CD4-positive, CD25-positive, alpha-beta regulatory T cell (primary cell): ENCODE data around the gene SLC6A7. TPM values are rescaled to one million over a fixed set of nuclear protein-coding genes. Genes with fewer than 3 reads are reported as not detected.

Experiments used
- ATAC-seq, 2 donors: fragments of 150-1000 bp; cut with Tn5 transposase; one replicate each; pipeline ENCODE4 v1.10.0; 2021; ENCODE audit warnings: low read depth in 2 of 2, moderate number of reproducible peaks in 2 of 2, moderate library complexity in 1 of 2
- DNase-seq, 3 donors: peaks; one replicate each; pipeline versions ENCODE4 v3.0.0 to v3.0.0-alpha.2; 2012 to 2022; ENCODE audit warnings: mixed read lengths in 1 of 3
- H3K27ac ChIP-seq: one replicate; pipeline ENCODE4 v1.7.0; 2013; ENCODE audit warnings: mild to moderate bottlenecking, low read length; ENCODE audit not compliant: insufficient read depth, poor library complexity, severe bottlenecking
- H3K27me3 ChIP-seq: one replicate; pipeline ENCODE4 v1.7.0; 2013; ENCODE audit warnings: low read length; ENCODE audit not compliant: control insufficient read depth, insufficient read depth
- H3K36me3 ChIP-seq: one replicate; pipeline ENCODE4 v1.7.0; 2013; ENCODE audit warnings: mild to moderate bottlenecking, low read length, moderate library complexity; ENCODE audit not compliant: control insufficient read depth, insufficient read depth
- H3K4me1 ChIP-seq: 2 replicates; pipeline ENCODE4 v1.7.0; 2013; ENCODE audit warnings: mild to moderate bottlenecking, low read length; ENCODE audit not compliant: insufficient read depth, control insufficient read depth, poor library complexity, severe bottlenecking
- H3K4me3 ChIP-seq: one replicate; pipeline ENCODE4 v1.7.0; 2013; ENCODE audit warnings: low read depth, mild to moderate bottlenecking, low read length, moderate library complexity
- H3K9me3 ChIP-seq, 2 experiments: 1 replicate in 1 of 2; 2 replicates in 1 of 2; pipeline ENCODE4 v1.7.0; 2013; ENCODE audit warnings: low read length in 2 of 2, mild to moderate bottlenecking in 1 of 2, moderate library complexity in 1 of 2; ENCODE audit not compliant: control insufficient read depth in 2 of 2
- H3K27ac Mint-ChIP-seq, 3 donors: one replicate each; pipeline ENCODE4 v1.8.0; 2020 to 2022; ENCODE audit warnings: mild to moderate bottlenecking in 3 of 3, mixed read lengths in 3 of 3, moderate library complexity in 2 of 3
- H3K27me3 Mint-ChIP-seq: one replicate; pipeline ENCODE4 v1.8.0; 2022; ENCODE audit warnings: mild to moderate bottlenecking, mixed read lengths
- H3K36me3 Mint-ChIP-seq: one replicate; pipeline ENCODE4 v1.8.0; 2020; ENCODE audit warnings: mixed read lengths
- H3K4me1 Mint-ChIP-seq, 4 donors: one replicate each; pipeline ENCODE4 v1.8.0; 2020 to 2022; ENCODE audit warnings: mixed read lengths in 4 of 4, mild to moderate bottlenecking in 1 of 4
- H3K4me3 Mint-ChIP-seq, 4 donors: one replicate each; pipeline ENCODE4 v1.8.0; 2020 to 2022; ENCODE audit warnings: mild to moderate bottlenecking in 4 of 4, mixed read lengths in 4 of 4, moderate library complexity in 3 of 4
- H3K9me3 Mint-ChIP-seq, 7 donors: one replicate each; pipeline ENCODE4 v1.8.0; 2020 to 2022; ENCODE audit warnings: mixed read lengths in 7 of 7, mild to moderate bottlenecking in 3 of 7, moderate library complexity in 2 of 7
- polyA plus RNA-seq, 4 donors: library from polyadenylated mRNA; unstranded; fragments of 300-500 nt; fragmentation: Illumina TruSeq; gene quantifications; one replicate each; pipeline ENCODE4 v1.2.3, GENCODE V29; 2021
- total RNA-seq: library from RNA; stranded (reverse); gene quantifications from one replicate; pipeline ENCODE4 v1.2.3, GENCODE V29; 2022

SLC6A7 gene
- total and polyA plus RNA-seq, 5 donors from 2014 or later = not detected

DNA sequence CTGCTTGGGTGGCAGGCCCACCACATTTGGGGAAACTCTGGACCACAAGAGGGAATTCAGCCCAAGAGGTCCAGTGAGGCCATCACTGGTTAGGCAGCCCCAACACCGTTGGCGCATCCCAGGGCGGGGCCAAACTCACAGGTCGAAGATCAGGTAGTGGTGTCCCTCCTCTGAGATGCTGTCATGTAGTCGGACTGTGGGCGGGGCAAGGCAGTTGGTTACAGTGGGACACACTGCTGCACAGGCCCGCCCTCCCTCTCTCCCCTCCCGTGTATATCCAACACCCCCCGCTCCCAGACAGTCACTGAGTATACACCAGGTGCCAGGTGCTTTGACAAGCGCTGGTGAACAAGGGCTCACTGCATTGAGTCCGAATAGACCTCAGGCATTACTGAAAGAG is 67.6 kb downstream of the SLC6A7 start:
- no peak for ATAC-seq
- Mint-ChIP-seq H3K4me3 (no peak overlapping the region), H3K4me1 (no peaks in the 10 kb centered on the region), H3K36me3 (no peaks in the 10 kb centered on the region), H3K27ac (no peak overlapping the region), H3K27me3 (peaks cover 4% of the 10 kb centered on the region), H3K9me3 (peaks cover 0 to 2% (median 0%) of the 10 kb centered on the region in 7 donors)
- Histone ChIP-seq H3K4me1 (no peaks in the 10 kb centered on the region), H3K4me3 (no peak overlapping the region), H3K36me3 (no peaks in the 10 kb centered on the region), H3K27ac (no peak overlapping the region), H3K9me3 (no peaks in the 10 kb centered on the region), H3K27me3 (no peaks in the 10 kb centered on the region)
- no peak for DNase-seq

- H3K27me3 ChIP-seq = no peaks in the 10 kb centered on the region
- Mint-ChIP-seq H3K4me3 (no peak overlapping the region), H3K36me3 (no peaks in the 10 kb centered on the region), H3K27me3 (peaks cover 4% of the 10 kb centered on the region), H3K27ac (no peak overlapping the region), H3K9me3 (peaks cover 0 to 2% (median 0%) of the 10 kb centered on the region in 7 donors), H3K4me1 (no peaks in the 10 kb centered on the region)
- H3K36me3 ChIP-seq = no peaks in the 10 kb centered on the region
- H3K27ac ChIP-seq = no peak overlapping the region
- DNase-seq (peak in 1 of 3 donors; percentile 3), ATAC-seq (no peak)
- no peaks in the 10 kb centered on the region for H3K9me3 ChIP-seq
- H3K4me1 ChIP-seq = no peaks in the 10 kb centered on the region
- H3K4me3 ChIP-seq = no peak overlapping the region
These were observed 68.3 kb downstream of the SLC6A7 start for GRCh38 chr5:150258130-150258529.

Other genes starting within 250 kb of the SLC6A7 start
- gene PDE6A, start 245.3 kb upstream of the SLC6A7 start, total RNA-seq = not detected
- not detected for gene PDE6A, start 245.3 kb upstream of the SLC6A7 start, polyA plus RNA-seq
- gene SLC26A2, start 229.3 kb upstream of the SLC6A7 start, total RNA-seq = 6.7 TPM
- 1 to 10 TPM; 2.7 to 6.0 (median 3.6) TPM for gene SLC26A2, start 229.3 kb upstream of the SLC6A7 start, polyA plus RNA-seq
- gene TIGD6, start 189.4 kb upstream of the SLC6A7 start, total RNA-seq = 2.8 TPM
- 1 to 10 TPM; 2.4 to 3.5 (median 3.0) TPM for gene TIGD6, start 189.4 kb upstream of the SLC6A7 start, polyA plus RNA-seq
- gene HMGXB3, start 189.3 kb upstream of the SLC6A7 start, total RNA-seq = 51.5 TPM
- 10 to 100 TPM; 11.0 to 13.1 (median 12.5) TPM for gene HMGXB3, start 189.3 kb upstream of the SLC6A7 start, polyA plus RNA-seq
- not detected for gene CSF1R, start 103.5 kb upstream of the SLC6A7 start, total RNA-seq
- 1 to 10 TPM in 2 of 4 donors, under 1 TPM in 2; 0.60 to 1.2 (median 0.97) TPM for gene CSF1R, start 103.5 kb upstream of the SLC6A7 start, polyA plus RNA-seq
- not detected for gene PDGFRB, start 34.2 kb upstream of the SLC6A7 start, total RNA-seq
- gene PDGFRB, start 34.2 kb upstream of the SLC6A7 start, polyA plus RNA-seq = under 1 TPM in 1 of 4 donors, not detected in 3; 0.03 TPM
- gene CDX1, start 23.3 kb upstream of the SLC6A7 start, total RNA-seq = not detected
- gene CDX1, start 23.3 kb upstream of the SLC6A7 start, polyA plus RNA-seq = not detected
- gene CAMK2A, start 99.7 kb downstream of the SLC6A7 start, total RNA-seq = not detected
- gene CAMK2A, start 99.7 kb downstream of the SLC6A7 start, polyA plus RNA-seq = not detected
- gene ARSI, start 112.8 kb downstream of the SLC6A7 start, total RNA-seq = not detected
- gene ARSI, start 112.8 kb downstream of the SLC6A7 start, polyA plus RNA-seq = not detected
- 58.3 TPM for gene TCOF1, start 167.6 kb downstream of the SLC6A7 start, total RNA-seq
- gene TCOF1, start 167.6 kb downstream of the SLC6A7 start, polyA plus RNA-seq = 1 to 10 TPM; 2.7 to 5.6 (median 3.4) TPM
- 1,110 TPM for gene CD74, start 222.8 kb downstream of the SLC6A7 start, total RNA-seq
- 1,000 to 10,000 TPM in 1 of 4 donors, 100 to 1,000 TPM in 3; 664 to 1,266 (median 896) TPM for gene CD74, start 222.8 kb downstream of the SLC6A7 start, polyA plus RNA-seq